ENCODE data around the gene LOXL1. TPM values are rescaled to one million over a fixed set of nuclear protein-coding genes. Genes with fewer than 3 reads are reported as not detected.

Gene LOXL1
- polyA plus RNA-seq (2012; rRNA removed), result 37.5 and 50.3 TPM in 2 replicates
- 36.5 and 50.1 TPM in 2 replicates for polyA plus RNA-seq (2012; cell fraction: cytosol; rRNA removed)
- 52.4 and 60.2 TPM in 2 replicates for polyA plus RNA-seq (2012; cell fraction: nucleus; rRNA removed)

- H3K79me2 ChIP-seq (ENCODE audit: insufficient read depth), result peaks cover 73% of the 10 kb centered on the region
- H3K36me3 ChIP-seq (replicated peaks in 1 of 2; ENCODE audit: control insufficient read depth in 1 of 2, insufficient read depth in 2 of 2, low read length in 1 of 2), result no peaks in the 10 kb centered on the region
- TF ChIP-seq SIN3A (IDR thresholded peaks at IDR 0.05; ENCODE audit: borderline replicate concordance, low read depth, low read length) (no peak), MAX (IDR thresholded peaks at IDR 0.05; ENCODE audit: low read depth) (0 out of 2 replicates have a peak, but pooled peaks have one; percentile 2), TAF1 (IDR thresholded peaks at IDR 0.05; ENCODE audit: borderline replicate concordance, low read depth, low read length) (peak; percentile 54), NFIC (IDR thresholded peaks at IDR 0.05; ENCODE audit: borderline replicate concordance) (no peak), USF1 (IDR thresholded peaks at IDR 0.05; ENCODE audit: borderline replicate concordance, low read depth) (no peak), FOSL2 (IDR thresholded peaks at IDR 0.05; ENCODE audit: borderline replicate concordance, low read depth) (no peak)
- H3K4me1 ChIP-seq (ENCODE audit: control insufficient read depth in 1 of 2, insufficient read depth in 2 of 2, low read depth in 1 of 2, low read length in 1 of 2), result peaks cover 35 to 66% of the 10 kb centered on the region in 2 experiments; a peak in 3 of 4 replicates
- H3K27me3 ChIP-seq (ENCODE audit: insufficient read depth), result no peaks in the 10 kb centered on the region
- H3K4me3 ChIP-seq (ENCODE audit: low read depth in 2 of 2, low read length in 1 of 2), result peak within 1 kb of the TSS; percentile 49 to 62
- peak within 1 kb of the TSS; percentile 73 for H3K9ac ChIP-seq
- H3K9me2 ChIP-seq, result no peaks in the 10 kb centered on the region
- no peak for DNase-seq
- no peaks in the 10 kb centered on the region for H3K9me3 ChIP-seq
- peaks cover 36% of the 10 kb centered on the region for H3F3A ChIP-seq (replicated peaks; ENCODE audit: insufficient read depth)
- WGBS (ENCODE audit: low lambda C conversion rate), result 75% methylated on average over 4 of the region's 47 CpGs
- ChIA-PET CTCF (interaction anchor here (0.7 to 1.6 kb wide), 4 partner anchors 17 to 52 kb away, joined by 3 to 8 read pairs (median 3); no protein-coding TSS in a partner anchor), POLR2A (no interaction called here)
- H4K20me1 ChIP-seq (ENCODE audit: insufficient read depth), result no peaks in the 10 kb centered on the region
- peak within 1 kb of the TSS; percentile 82 for H3K4me2 ChIP-seq
- no peak within 1 kb of the TSS for H2AFZ ChIP-seq (ENCODE audit: low read depth)
- peak within 1 kb of the TSS in 1 of 2 experiments; percentile 98; a peak in 3 of 4 replicates for H3K27ac ChIP-seq (ENCODE audit: low read depth in 2 of 2, low read length in 1 of 2)
These were observed at the start of gene LOXL1 for GRCh38 chr15:73926219-73927002. Gene LOXL1, plus strand, starts transcription at chr15:73926462. Its CDS starts 322 bp downstream, at chr15:73926784.

- Histone ChIP-seq H3K9me3 (no peaks in the 10 kb centered on the region), H3K4me2 (no peak overlapping the region), H3K79me2 (ENCODE audit: insufficient read depth) (no peaks in the 10 kb centered on the region), H2AFZ (ENCODE audit: low read depth) (no peak overlapping the region), H3K9me2 (no peaks in the 10 kb centered on the region), H4K20me1 (ENCODE audit: insufficient read depth) (no peaks in the 10 kb centered on the region), H3F3A (replicated peaks; ENCODE audit: insufficient read depth) (no peaks in the 10 kb centered on the region), H3K9ac (no peak overlapping the region), H3K36me3 (replicated peaks in 1 of 2; ENCODE audit: control insufficient read depth in 1 of 2, insufficient read depth in 2 of 2, low read length in 1 of 2) (no peaks in the 10 kb centered on the region), H3K27ac (ENCODE audit: low read depth in 2 of 2, low read length in 1 of 2) (no peak overlapping the region), H3K4me3 (ENCODE audit: low read depth in 2 of 2, low read length in 1 of 2) (no peak overlapping the region), H3K27me3 (ENCODE audit: insufficient read depth) (peaks cover 5% of the 10 kb centered on the region; the same call in 1 of the 2 replicates), H3K4me1 (ENCODE audit: control insufficient read depth in 1 of 2, insufficient read depth in 2 of 2, low read depth in 1 of 2, low read length in 1 of 2) (no peaks in the 10 kb centered on the region)
- TF ChIP-seq TCF12 (IDR thresholded peaks at IDR 0.05), result no peak
- TF ChIP-seq ELF1 (IDR thresholded peaks at IDR 0.05), result no peak
- no peak for TF ChIP-seq USF2 (IDR thresholded peaks at IDR 0.05; ENCODE audit: borderline replicate concordance, low read depth, low read length)
- TF ChIP-seq TEAD4 (IDR thresholded peaks at IDR 0.05; ENCODE audit: borderline replicate concordance, insufficient read depth), result no peak
- no peak for TF ChIP-seq MXI1 (IDR thresholded peaks at IDR 0.05; ENCODE audit: low read depth, low read length)
- no peak for TF ChIP-seq FOSL2 (IDR thresholded peaks at IDR 0.05; ENCODE audit: borderline replicate concordance, low read depth)
- POLR2A ChIA-PET, result no interaction called here
- 70% methylated on average over 3 of the region's 3 CpGs for WGBS (ENCODE audit: low lambda C conversion rate)
- DNase-seq, result no peak
- CTCF ChIA-PET, result interaction anchor here (0.6 to 1.2 kb wide), 5 partner anchors 11 to 30 kb away, joined by 3 to 4 read pairs (median 3); no protein-coding TSS in a partner anchor
These were observed 46.8 kb upstream of the LOXL1 start for GRCh38 chr15:73879426-73879825.
